Measurements from ENCODE around the gene SIGLEC5. TPM values are rescaled to one million over a fixed set of nuclear protein-coding genes. Genes with fewer than 3 reads are reported as not detected.

SIGLEC5 gene
- total and polyA plus RNA-seq, 2 experiments from 2014 or later = not detected

- no peak for TF ChIP-seq ZNF462 (CRISPR knock-in tag; IDR thresholded peaks at IDR 0.05)
- TF ChIP-seq EZH2 (IDR thresholded peaks at IDR 0.05; ENCODE audit: low read depth, unreplicated experiment) = no peak
- TF ChIP-seq ETS1 (IDR thresholded peaks at IDR 0.05) = no peak
- no peak for TF ChIP-seq ZNF114 (CRISPR knock-in tag; IDR thresholded peaks at IDR 0.05)
- TF ChIP-seq CTCF (conservative IDR thresholded peaks at IDR 0.05; ENCODE audit: low read depth in 2 of 2) = no peak
- no peak for TF ChIP-seq CREB1 (CRISPR knock-in tag; IDR thresholded peaks at IDR 0.05; ENCODE audit: low read depth)
- TF ChIP-seq POLR2AphosphoS5 (IDR thresholded peaks at IDR 0.05; ENCODE audit: low read depth) = no peak
These were observed 19.6 kb downstream of the SIGLEC5 start (continued) for GRCh38 chr19:51610576-51610975.
